SK-N-SH treated with all-trans-retinoic acid at 6 μM for 48 hours (cell line): ENCODE measurements around the gene GTF2A1.

ENCODE experiments used
- ARNTL ChIP-seq: fragments of 450-650 bp; formaldehyde crosslinking; IDR thresholded peaks from 2 replicates; pipeline ENCODE4 v1.5.0; 2020; ENCODE audit warnings: low read depth, mild to moderate bottlenecking, moderate library complexity, borderline replicate concordance
- ISL1 ChIP-seq: fragments of 250-450 bp; sonication (Bioruptor Pico); IDR thresholded peaks from 2 replicates; pipeline ENCODE4 v2.1.2; 2022; ENCODE audit warnings: mild to moderate bottlenecking, moderate library complexity
- PPARA ChIP-seq: fragments of 250-450 bp; sonication (Bioruptor Pico); IDR thresholded peaks from 2 replicates; pipeline ENCODE4 v1.5.0; 2020; ENCODE audit warnings: mild to moderate bottlenecking, borderline replicate concordance
- RARB ChIP-seq: fragments of 250-450 bp; sonication (Bioruptor Pico); IDR thresholded peaks from 2 replicates; pipeline ENCODE4 v1.8.0; 2021; ENCODE audit warnings: mild to moderate bottlenecking, moderate library complexity
- TCF4 ChIP-seq: fragments of 250-450 bp; sonication (Bioruptor Pico); IDR thresholded peaks from 2 replicates; pipeline ENCODE4 v1.8.0; 2021; ENCODE audit warnings: mild to moderate bottlenecking, moderate library complexity, borderline replicate concordance
- TOX ChIP-seq: fragments of 250-450 bp; sonication (Bioruptor Pico); IDR thresholded peaks from 2 replicates; pipeline ENCODE4 v1.8.0; 2021; ENCODE audit warnings: mild to moderate bottlenecking, moderate library complexity, borderline replicate concordance
- ZC3H10 ChIP-seq: fragments of 250-450 bp; sonication (Bioruptor Pico); IDR thresholded peaks from 2 replicates; pipeline ENCODE4 v1.5.1; 2021; ENCODE audit warnings: mild to moderate bottlenecking, moderate library complexity
- ZFP3 ChIP-seq: fragments of 250-450 bp; sonication (Bioruptor Pico); IDR thresholded peaks from 2 replicates; pipeline ENCODE4 v1.5.0; 2020; ENCODE audit warnings: mild to moderate bottlenecking, moderate library complexity
- TF ChIP-seq, protein P1 (sequence below): fragments of 250-450 bp; sonication (Bioruptor Pico); IDR thresholded peaks from 2 replicates; pipeline ENCODE4 v1.5.0; 2020; ENCODE audit warnings: mild to moderate bottlenecking, moderate library complexity
- TF ChIP-seq, protein P2 (sequence below): fragments of 250-450 bp; sonication (Bioruptor Pico); IDR thresholded peaks from 2 replicates; pipeline ENCODE4 v1.5.1; 2020; ENCODE audit warnings: low read depth, mild to moderate bottlenecking, moderate library complexity

DNA sequence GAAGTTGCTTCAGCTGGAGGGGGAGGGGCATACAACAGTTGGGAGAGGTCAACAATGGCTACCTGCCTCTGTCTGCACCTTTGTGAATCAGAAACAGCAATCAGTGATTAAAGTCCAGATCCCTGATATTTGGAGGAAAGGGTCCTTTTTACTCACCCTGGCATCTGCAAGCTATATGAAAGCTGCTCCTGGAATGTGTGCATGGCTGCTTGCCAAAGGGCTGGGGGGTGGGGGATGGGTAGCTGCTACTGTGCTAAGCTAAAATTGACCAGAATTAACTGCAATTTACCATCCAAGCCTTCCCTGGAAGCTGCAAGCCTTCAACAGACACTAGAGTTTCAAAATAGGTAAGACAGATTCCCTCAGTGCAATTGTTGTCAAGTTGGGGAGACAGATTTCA is 13.5 kb upstream of the GTF2A1 start:
- TF ChIP-seq RARB (CRISPR knock-in tag) (no peak), ISL1 (CRISPR knock-in tag) (no peak), TOX (CRISPR knock-in tag) (no peak), ZFP3 (no peak), ARNTL (CRISPR knock-in tag) (no peak), PPARA (CRISPR knock-in tag) (no peak), TCF4 (CRISPR knock-in tag) (no peak), ZC3H10 (CRISPR knock-in tag) (no peak)
- TF ChIP-seq, protein P1, sequence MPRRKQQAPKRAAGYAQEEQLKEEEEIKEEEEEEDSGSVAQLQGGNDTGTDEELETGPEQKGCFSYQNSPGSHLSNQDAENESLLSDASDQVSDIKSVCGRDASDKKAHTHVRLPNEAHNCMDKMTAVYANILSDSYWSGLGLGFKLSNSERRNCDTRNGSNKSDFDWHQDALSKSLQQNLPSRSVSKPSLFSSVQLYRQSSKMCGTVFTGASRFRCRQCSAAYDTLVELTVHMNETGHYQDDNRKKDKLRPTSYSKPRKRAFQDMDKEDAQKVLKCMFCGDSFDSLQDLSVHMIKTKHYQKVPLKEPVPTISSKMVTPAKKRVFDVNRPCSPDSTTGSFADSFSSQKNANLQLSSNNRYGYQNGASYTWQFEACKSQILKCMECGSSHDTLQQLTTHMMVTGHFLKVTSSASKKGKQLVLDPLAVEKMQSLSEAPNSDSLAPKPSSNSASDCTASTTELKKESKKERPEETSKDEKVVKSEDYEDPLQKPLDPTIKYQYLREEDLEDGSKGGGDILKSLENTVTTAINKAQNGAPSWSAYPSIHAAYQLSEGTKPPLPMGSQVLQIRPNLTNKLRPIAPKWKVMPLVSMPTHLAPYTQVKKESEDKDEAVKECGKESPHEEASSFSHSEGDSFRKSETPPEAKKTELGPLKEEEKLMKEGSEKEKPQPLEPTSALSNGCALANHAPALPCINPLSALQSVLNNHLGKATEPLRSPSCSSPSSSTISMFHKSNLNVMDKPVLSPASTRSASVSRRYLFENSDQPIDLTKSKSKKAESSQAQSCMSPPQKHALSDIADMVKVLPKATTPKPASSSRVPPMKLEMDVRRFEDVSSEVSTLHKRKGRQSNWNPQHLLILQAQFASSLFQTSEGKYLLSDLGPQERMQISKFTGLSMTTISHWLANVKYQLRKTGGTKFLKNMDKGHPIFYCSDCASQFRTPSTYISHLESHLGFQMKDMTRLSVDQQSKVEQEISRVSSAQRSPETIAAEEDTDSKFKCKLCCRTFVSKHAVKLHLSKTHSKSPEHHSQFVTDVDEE (CRISPR knock-in tag): no peak
- TF ChIP-seq, protein P2, sequence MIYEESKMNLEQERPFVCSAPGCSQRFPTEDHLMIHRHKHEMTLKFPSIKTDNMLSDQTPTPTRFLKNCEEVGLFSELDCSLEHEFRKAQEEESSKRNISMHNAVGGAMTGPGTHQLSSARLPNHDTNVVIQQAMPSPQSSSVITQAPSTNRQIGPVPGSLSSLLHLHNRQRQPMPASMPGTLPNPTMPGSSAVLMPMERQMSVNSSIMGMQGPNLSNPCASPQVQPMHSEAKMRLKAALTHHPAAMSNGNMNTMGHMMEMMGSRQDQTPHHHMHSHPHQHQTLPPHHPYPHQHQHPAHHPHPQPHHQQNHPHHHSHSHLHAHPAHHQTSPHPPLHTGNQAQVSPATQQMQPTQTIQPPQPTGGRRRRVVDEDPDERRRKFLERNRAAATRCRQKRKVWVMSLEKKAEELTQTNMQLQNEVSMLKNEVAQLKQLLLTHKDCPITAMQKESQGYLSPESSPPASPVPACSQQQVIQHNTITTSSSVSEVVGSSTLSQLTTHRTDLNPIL: no peak
